ENCODE data around the gene BLACAT1.
A peak's percentile ranks its signal among the peaks of the same experiment; 100 is the strongest.

The BLACAT1 gene

GRCh38 chr1:205455581-205456382 is at the start of gene BLACAT1:
Gene BLACAT1, minus strand, starts transcription at chr1:205456045.
- DNase-seq = no peak

- no peak for DNase-seq
Observed at GRCh38 chr1:205505076-205505729, 49.4 kb upstream of the BLACAT1 start.

GRCh38 chr1:205504311-205505075 is 48.6 kb upstream of the BLACAT1 start, which contains the start of gene CDK18:
Gene CDK18, plus strand, starts transcription at chr1:205504669. Its CDS starts 18,499 bp downstream, at chr1:205523168.
- DNase-seq = peak; percentile 40

- DNase-seq = no peak
Observed at GRCh38 chr1:205502992-205503391, 47.1 kb upstream of the BLACAT1 start.

DNA sequence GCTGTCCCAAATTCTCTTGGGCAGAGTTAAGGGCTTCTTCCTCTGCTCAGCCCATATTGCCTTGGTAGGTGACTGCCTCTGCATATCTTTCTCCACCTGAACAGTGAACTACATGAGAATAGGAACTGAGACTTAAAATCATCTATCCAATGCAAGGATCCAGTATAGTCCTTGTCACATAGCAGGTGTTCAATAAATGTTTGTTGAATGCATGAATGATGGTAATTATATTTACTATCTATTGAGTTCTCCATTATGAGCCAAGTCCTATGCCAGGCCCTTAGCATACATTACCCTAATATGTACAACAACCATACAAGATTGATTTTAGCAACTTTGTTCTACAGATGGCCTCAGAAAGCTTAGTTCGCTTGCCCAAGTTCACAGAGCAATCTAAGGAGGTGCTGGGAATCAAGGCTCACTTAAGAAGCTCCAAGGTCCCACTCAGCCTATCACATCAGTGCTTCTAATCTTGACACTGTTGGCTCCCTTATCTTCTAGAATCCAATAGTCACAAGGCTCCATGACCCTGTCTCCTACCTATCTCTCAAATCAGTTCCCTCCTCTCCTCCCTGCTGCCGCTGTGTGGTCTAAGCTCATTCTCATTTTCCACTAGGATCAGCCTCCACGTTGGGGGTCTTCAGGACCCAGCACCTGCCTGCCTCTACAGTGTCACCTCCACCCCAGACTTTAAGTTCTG is 46.4 kb upstream of the BLACAT1 start:
- no peak for DNase-seq

DNA sequence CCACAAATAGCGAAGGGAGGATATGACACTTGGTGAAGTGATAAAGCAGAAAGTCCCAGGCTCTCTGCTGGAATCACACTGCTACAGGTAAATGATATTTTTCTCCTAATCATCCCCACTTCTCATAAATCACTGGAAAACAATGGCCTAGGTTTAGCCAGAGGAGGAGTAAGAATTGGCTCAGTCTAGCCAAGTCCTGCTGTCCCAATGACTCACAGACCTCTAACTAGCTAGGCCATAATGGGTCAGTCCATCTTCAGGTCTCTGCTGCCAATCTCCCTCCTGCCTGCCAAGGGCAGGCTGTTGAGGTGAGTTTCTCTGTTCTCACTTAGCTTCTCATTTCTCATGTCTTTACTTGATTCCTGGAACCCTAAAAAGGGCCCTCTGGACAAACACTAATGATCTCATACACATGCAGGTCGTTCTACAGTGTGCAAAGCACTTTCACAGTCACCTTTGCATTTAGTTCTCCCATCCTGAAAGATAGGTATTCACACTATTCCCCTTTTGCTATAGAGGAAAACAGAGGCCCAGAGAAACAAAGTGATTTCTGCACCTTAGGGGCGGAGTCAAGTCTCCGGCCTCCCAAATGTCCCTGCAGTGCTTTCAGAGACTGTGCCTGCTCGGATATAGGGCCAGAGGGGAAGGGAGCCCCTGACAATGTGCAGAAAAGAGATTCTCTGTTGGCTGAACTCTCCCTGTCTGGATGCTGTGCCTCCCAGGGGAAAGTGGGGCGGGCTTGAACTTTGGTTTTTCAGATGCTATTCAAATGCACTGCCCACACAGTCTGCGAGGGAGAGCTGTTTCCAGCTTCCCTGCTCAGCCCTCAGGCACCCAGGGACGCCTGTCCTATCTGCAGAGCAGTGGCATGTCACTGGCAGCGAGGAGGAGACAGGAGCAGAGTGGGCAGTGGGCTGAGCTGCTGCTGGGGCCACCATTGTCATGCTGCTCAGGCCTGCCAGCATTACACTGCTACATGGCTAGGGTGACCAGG is 44.7 kb upstream of the BLACAT1 start:
- DNase-seq = no peak

DNA sequence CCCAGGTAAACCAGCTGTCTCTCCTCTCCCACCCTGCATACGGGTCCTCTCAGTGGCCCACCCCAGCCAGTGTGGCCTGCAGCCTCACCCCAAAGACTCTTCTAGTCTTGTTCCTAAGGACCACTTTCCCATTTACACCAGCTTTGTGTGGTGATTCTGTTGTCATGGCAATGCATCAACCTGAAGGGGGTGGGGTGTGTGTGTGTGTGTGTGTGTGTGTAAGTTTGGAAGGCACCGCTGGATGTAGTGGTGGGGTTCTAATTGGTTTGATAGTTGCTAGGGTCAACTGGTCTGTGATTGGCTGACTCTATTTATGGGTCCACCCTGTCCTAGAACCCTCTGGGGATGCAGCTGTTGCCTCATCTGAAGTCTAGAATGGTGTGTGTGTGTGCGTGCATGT is 43.9 kb upstream of the BLACAT1 start:
- no peak for DNase-seq

DNA sequence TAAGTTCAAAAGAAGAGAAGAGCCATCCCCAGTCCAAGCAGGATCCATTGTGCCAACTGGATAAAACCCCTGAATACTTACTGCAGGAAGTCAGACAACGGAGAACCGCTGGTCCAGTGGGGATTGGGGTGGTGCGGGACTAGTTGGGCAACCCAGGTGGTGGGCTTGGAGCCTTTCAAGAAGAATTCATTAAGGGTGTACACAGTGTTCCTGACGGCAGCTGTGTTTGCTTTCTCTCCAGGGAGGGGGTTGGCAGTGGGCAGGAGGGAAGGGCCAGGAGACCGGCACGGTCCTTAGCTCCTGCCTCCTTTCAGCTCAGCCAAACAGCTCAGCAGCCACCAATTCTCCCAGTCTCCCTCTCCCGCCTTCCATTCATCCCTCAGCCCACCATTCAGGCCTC is 41.5 kb upstream of the BLACAT1 start:
- DNase-seq = no peak

GRCh38 chr1:205496661-205497060 is 40.8 kb upstream of the BLACAT1 start:
- no peak for DNase-seq

- no peak for DNase-seq
Observed at GRCh38 chr1:205495237-205495823, 39.5 kb upstream of the BLACAT1 start.

GRCh38 chr1:205494115-205494514 is 38.3 kb upstream of the BLACAT1 start:
- no peak for DNase-seq

- no peak for DNase-seq
Observed at GRCh38 chr1:205493241-205494085, 37.6 kb upstream of the BLACAT1 start.

DNA sequence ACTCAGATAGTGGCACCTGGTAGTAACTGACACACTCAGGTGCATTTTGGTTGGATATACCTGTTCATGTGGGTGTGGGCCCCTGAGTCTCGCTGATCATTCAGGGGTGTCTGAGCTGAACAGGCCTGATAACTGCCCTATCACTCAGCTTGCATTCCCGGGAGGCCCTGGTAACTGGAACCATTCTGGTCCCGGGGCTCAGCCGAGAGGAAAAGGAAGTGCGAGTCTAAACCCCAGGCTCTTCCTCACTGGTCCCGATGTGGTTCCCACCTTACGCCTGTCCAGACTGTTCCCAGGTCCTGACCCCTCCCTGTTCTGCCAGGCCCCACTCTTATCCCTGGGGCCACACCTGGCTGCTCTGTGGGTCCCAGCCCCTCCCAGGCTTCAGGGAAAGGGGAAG is 36.9 kb upstream of the BLACAT1 start:
- DNase-seq = no peak

DNA sequence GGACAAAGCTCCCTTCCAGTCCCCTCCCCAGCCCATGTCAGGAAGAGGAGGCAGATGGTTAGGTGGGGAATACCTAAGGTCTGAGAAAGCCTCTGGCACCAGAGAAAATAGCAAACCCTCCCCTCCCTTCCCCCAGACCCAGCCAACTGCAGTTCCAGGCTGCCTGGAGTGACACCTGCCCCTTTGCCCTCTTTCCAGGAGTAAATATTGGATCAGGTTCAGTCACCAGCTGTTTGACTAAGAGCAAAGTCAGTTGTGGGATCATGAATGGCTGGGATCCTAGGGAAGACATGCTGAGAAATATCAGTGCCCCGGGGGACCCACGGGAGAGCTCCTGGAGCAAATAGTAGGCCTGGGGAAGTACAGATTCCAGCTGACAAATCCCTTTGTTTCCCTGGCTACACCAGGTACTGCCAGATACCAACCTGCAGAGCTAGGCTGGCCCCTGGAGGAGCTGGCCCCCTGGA is 36.4 kb upstream of the BLACAT1 start:
- DNase-seq = no peak

- no peak for DNase-seq
Observed at GRCh38 chr1:205491794-205492193, 35.9 kb upstream of the BLACAT1 start.

DNA sequence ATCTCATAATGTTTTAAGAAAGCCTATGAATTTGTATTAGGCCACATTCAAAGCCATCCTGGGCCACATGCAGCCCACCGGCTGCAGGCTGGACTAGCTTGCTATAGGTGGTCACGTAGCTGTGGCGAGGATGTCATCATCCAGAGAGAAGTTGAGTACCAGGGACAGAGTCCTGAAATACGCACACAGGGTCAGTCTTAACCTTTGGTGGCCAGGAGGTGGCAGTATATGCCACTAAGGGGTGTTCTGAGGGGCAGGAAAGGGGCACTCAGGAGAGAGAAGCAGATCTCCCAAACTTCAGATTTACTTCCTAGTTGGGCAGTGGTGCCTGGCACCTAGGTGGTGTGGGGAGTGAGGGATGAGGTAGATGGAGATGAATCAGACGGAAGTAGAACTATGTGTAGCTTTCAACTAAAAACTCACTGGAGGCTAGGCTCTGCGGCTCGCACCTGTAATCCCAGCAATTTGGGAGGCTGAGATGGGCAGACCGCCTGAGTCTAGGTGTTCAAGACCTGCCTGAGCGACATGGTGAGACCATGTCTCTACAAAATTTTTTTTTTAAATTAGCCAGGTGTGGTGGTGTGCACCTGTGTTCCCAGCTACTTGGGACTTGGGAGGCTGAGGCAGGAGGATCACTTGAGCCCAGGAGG is 32.4 kb upstream of the BLACAT1 start:
- peak; percentile 48 for DNase-seq

DNA sequence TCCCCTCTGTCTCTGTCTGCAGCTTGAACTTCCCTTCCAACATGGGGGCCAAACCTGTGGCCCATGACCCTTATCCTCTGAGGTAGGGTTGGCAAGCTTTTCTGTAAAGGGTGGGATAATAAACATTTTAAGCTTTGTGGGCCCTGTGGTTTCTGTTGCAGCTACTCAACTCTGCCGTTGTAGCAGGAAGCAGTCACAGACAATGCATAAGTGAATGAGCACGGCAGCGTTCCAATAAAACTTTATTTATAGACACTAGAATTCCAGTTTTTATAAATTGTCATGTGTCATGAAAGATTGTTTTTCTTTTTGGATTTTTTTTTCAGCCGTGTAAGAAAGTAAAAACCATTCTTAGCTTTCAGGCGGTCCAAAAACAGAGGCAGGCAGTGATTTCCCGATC is 30.4 kb upstream of the BLACAT1 start:
- DNase-seq = no peak

DNA sequence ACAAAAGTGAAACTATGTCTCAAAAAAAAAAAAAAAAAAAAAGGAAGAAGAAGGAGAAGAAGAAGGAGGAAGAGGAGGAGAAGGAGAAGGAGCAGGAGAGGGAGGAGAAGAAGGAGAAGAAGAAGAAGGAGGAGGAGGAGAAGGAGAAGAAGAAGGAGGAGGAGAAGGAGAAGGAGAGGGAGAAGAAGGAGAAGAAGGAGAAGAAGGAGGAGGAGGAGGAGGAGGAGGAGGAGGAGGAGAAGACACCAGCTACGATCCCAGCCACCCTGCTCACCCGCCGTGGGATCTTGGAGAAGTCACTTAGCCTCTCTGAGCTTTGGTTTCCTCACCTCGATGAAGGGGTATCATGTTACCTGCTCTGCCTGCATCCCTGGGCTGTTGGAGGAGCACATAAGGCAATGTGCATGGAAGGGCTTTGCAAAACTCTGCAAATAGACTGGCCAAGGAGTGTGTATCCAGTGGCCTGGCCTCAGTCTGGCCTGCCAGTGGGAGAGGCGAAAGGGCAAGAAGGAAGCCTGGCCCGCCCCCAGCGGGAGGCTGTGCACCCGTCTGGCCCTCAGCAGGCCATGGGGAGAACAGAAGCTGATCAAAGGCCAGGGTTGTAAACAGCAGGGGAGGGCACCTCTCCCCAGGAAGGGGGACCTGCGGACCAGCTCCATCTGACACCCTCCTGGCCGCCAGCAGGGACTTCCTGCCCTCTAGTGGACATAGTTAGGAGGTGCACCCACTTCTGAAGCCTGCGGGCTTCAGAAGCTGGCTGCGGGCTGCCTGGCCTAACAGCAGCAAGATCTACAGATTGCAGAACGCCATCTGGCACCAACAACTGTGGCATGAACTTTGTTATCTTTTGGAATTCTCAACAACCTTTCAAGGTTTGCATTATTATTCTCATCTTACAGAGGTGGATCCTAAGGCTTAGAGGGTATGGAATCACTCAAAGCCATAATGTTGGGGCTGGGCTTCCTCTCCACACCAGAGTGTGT is 29.4 kb upstream of the BLACAT1 start:
- DNase-seq = peak; percentile 67

Data from CD4-positive, alpha-beta T cell treated with Interleukin-15 for 1 hour (primary cell).